WTC11 (cell line): ENCODE results near the gene INPPL1.

Experiments used
- CREB1 ChIP-seq: sonication (generic); formaldehyde crosslinking; IDR thresholded peaks from 2 replicates; pipeline ENCODE4 v1.8.0; 2023; ENCODE audit warnings: mild to moderate bottlenecking, missing genetic modification reagents
- JUN ChIP-seq: sonication (generic); formaldehyde crosslinking; IDR thresholded peaks from 2 replicates; pipeline ENCODE4 v1.8.0; 2023; ENCODE audit warnings: mild to moderate bottlenecking, missing genetic modification reagents
- NR1H2 ChIP-seq: sonication (generic); formaldehyde crosslinking; IDR thresholded peaks from 2 replicates; pipeline ENCODE4 v1.9.0; 2021; ENCODE audit warnings: mild to moderate bottlenecking, moderate library complexity, missing genetic modification reagents
- USF1 ChIP-seq: sonication (generic); formaldehyde crosslinking; IDR thresholded peaks from 2 replicates; pipeline ENCODE4 v1.8.0; 2022; ENCODE audit warnings: mild to moderate bottlenecking, missing genetic modification reagents
- TF ChIP-seq, protein P1 (sequence below): fragments of 200-600 bp; IDR thresholded peaks from 2 replicates; pipeline ENCODE4 v1.8.0; 2022; ENCODE audit warnings: antibody characterized with exemption
- TF ChIP-seq, protein P2 (sequence below): sonication (generic); formaldehyde crosslinking; IDR thresholded peaks from 2 replicates; pipeline ENCODE4 v1.8.0; 2023; ENCODE audit warnings: missing genetic modification reagents
- TF ChIP-seq, protein P3 (sequence below): sonication (generic); formaldehyde crosslinking; IDR thresholded peaks from 2 replicates; pipeline ENCODE4 v1.8.0; 2022; ENCODE audit warnings: mild to moderate bottlenecking, missing genetic modification reagents
- TF ChIP-seq, protein P4 (sequence below): fragments of 250-450 bp; sonication (Bioruptor Pico); IDR thresholded peaks from 2 replicates; pipeline ENCODE4 v1.9.0; 2021; ENCODE audit warnings: moderate library complexity, mild to moderate bottlenecking, inconsistent platforms, borderline replicate concordance

GRCh38 chr11:72237112-72237931, 12.8 kb downstream of the INPPL1 start:
- TF ChIP-seq, protein P1, sequence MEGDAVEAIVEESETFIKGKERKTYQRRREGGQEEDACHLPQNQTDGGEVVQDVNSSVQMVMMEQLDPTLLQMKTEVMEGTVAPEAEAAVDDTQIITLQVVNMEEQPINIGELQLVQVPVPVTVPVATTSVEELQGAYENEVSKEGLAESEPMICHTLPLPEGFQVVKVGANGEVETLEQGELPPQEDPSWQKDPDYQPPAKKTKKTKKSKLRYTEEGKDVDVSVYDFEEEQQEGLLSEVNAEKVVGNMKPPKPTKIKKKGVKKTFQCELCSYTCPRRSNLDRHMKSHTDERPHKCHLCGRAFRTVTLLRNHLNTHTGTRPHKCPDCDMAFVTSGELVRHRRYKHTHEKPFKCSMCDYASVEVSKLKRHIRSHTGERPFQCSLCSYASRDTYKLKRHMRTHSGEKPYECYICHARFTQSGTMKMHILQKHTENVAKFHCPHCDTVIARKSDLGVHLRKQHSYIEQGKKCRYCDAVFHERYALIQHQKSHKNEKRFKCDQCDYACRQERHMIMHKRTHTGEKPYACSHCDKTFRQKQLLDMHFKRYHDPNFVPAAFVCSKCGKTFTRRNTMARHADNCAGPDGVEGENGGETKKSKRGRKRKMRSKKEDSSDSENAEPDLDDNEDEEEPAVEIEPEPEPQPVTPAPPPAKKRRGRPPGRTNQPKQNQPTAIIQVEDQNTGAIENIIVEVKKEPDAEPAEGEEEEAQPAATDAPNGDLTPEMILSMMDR: no peak
- TF ChIP-seq, protein P2, sequence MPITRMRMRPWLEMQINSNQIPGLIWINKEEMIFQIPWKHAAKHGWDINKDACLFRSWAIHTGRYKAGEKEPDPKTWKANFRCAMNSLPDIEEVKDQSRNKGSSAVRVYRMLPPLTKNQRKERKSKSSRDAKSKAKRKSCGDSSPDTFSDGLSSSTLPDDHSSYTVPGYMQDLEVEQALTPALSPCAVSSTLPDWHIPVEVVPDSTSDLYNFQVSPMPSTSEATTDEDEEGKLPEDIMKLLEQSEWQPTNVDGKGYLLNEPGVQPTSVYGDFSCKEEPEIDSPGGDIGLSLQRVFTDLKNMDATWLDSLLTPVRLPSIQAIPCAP: no peak
- TF ChIP-seq, protein P3, sequence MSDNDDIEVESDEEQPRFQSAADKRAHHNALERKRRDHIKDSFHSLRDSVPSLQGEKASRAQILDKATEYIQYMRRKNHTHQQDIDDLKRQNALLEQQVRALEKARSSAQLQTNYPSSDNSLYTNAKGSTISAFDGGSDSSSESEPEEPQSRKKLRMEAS: no peak
- TF ChIP-seq CREB1 (CRISPR knock-in tag) (no peak), JUN (CRISPR knock-in tag) (no peak), USF1 (no peak), NR1H2 (CRISPR knock-in tag) (no peak)
- TF ChIP-seq, protein P4, sequence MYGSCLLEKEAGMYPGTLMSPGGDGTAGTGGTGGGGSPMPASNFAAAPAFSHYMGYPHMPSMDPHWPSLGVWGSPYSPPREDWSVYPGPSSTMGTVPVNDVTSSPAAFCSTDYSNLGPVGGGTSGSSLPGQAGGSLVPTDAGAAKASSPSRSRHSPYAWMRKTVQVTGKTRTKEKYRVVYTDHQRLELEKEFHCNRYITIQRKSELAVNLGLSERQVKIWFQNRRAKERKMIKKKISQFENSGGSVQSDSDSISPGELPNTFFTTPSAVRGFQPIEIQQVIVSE (CRISPR knock-in tag): no peak
